Suprapubic skin (tissue), 4 donors: ENCODE results near the gene PLEKHS1.

Experiments used
- EP300 ChIP-seq: sonication (generic); formaldehyde crosslinking; IDR thresholded peaks from one replicate; pipeline ENCODE4 v1.6.1; 2017; ENCODE audit warnings: antibody characterized with exemption
- POLR2A ChIP-seq, 2 donors: fragments of 450-650 bp; IDR thresholded peaks; one replicate each; pipeline ENCODE4 v1.6.1; 2017; ENCODE audit warnings: antibody characterized with exemption in 2 of 2, mild to moderate bottlenecking in 2 of 2, moderate library complexity in 2 of 2
- POLR2AphosphoS5 ChIP-seq, 3 donors: sonication (generic); formaldehyde crosslinking; IDR thresholded peaks; one replicate each; pipeline ENCODE4 v1.6.1; 2017; ENCODE audit warnings: antibody characterized with exemption in 3 of 3
- TF ChIP-seq, protein P1 (sequence below), 2 donors: fragments of 200-600 bp in 1 of 2; fragments of 450-650 bp in 1 of 2; sonication (generic) in 1 of 2; IDR thresholded peaks; one replicate each; pipeline ENCODE4 v1.5.1; 2016 to 2019; ENCODE audit warnings: antibody characterized with exemption in 2 of 2, mild to moderate bottlenecking in 1 of 2, moderate library complexity in 1 of 2

DNA sequence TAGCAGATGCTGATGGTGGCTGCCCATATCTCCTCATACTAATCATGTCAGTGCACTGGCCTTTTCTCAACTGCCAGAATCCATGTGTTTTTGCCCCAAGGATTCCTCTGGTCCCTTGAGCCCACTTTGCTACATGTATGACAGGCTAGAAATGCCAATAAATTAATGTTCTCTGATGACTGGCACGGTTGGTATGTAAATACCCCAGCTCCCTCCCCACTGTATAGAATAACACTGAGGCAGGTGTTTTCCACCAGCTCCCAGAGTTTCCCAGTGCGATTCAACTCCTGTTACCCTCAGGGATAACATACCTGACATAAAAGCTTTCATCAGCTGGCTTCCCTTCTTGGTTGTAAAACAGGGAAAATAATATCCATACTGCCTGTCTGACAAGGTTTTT is 9.0 kb upstream of the PLEKHS1 start:
- TF ChIP-seq, protein P1, sequence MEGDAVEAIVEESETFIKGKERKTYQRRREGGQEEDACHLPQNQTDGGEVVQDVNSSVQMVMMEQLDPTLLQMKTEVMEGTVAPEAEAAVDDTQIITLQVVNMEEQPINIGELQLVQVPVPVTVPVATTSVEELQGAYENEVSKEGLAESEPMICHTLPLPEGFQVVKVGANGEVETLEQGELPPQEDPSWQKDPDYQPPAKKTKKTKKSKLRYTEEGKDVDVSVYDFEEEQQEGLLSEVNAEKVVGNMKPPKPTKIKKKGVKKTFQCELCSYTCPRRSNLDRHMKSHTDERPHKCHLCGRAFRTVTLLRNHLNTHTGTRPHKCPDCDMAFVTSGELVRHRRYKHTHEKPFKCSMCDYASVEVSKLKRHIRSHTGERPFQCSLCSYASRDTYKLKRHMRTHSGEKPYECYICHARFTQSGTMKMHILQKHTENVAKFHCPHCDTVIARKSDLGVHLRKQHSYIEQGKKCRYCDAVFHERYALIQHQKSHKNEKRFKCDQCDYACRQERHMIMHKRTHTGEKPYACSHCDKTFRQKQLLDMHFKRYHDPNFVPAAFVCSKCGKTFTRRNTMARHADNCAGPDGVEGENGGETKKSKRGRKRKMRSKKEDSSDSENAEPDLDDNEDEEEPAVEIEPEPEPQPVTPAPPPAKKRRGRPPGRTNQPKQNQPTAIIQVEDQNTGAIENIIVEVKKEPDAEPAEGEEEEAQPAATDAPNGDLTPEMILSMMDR (IDR thresholded peaks at IDR 0.05) = no peak
- TF ChIP-seq POLR2AphosphoS5 (IDR thresholded peaks at IDR 0.05) = no peak
- no peak for TF ChIP-seq EP300
- no peak for TF ChIP-seq POLR2A (IDR thresholded peaks at IDR 0.05)
